22Rv1 (cell line): ENCODE measurements around the gene NRROS.

Source experiments
- H3K27ac ChIP-seq: fragments of 450-650 bp; 2 replicates; pipeline ENCODE4 v1.5.1; 2017
- CTCF ChIP-seq: fragments of 450-650 bp; IDR thresholded peaks from 2 replicates; pipeline ENCODE4 v1.5.1; 2017; ENCODE audit warnings: mild to moderate bottlenecking
- ZFX ChIP-seq: fragments of 450-650 bp; IDR thresholded peaks from 2 replicates; pipeline ENCODE4 v1.6.1; 2017; ENCODE audit warnings: antibody characterized with exemption, borderline replicate concordance

NRROS gene

GRCh38 chr3:196652961-196653795 is 13.7 kb downstream of the NRROS start:
- TF ChIP-seq ZFX, result no peak
- no peak for TF ChIP-seq CTCF
- no peak overlapping the region for H3K27ac ChIP-seq

- no peak overlapping the region for H3K27ac ChIP-seq
- TF ChIP-seq ZFX (no peak), CTCF (no peak)
Observed at GRCh38 chr3:196654006-196654734, 14.7 kb downstream of the NRROS start.

GRCh38 chr3:196654735-196655090 is 15.2 kb downstream of the NRROS start:
- H3K27ac ChIP-seq, result no peak overlapping the region
- no peak for TF ChIP-seq ZFX
- TF ChIP-seq CTCF, result no peak

GRCh38 chr3:196655496-196655895 is 16.0 kb downstream of the NRROS start:
- TF ChIP-seq CTCF, result no peak
- no peak for TF ChIP-seq ZFX
- no peak overlapping the region for H3K27ac ChIP-seq

- TF ChIP-seq CTCF, result no peak
- no peak for TF ChIP-seq ZFX
- no peak overlapping the region for H3K27ac ChIP-seq
Observed at GRCh38 chr3:196656213-196656612, 16.7 kb downstream of the NRROS start.

GRCh38 chr3:196659901-196660351 is 20.4 kb downstream of the NRROS start:
- TF ChIP-seq CTCF (no peak), ZFX (no peak)

More at GRCh38 chr3:196659901-196660351, 20.4 kb downstream of the NRROS start:
- no peak overlapping the region for H3K27ac ChIP-seq
